GM21529 (cell line): ENCODE data around the gene CYP27C1.
A peak's percentile ranks its signal among the peaks of the same experiment; 100 is the strongest.
"Not testable (repeated sequence)": the region's sequence is repeated elsewhere in the genome, so short reads cannot be mapped to it uniquely, and the experiment has no call there.

Source experiments
- ATAC-seq: cut with Tn5 transposase; IDR thresholded peaks from one replicate; pipeline ENCODE4 v1.9.1; 2021; ENCODE audit not compliant: unreplicated experiment

The CYP27C1 gene

GRCh38 chr2:127172306-127172705 is 47.8 kb downstream of the CYP27C1 start:
- ATAC-seq, result no peak

DNA sequence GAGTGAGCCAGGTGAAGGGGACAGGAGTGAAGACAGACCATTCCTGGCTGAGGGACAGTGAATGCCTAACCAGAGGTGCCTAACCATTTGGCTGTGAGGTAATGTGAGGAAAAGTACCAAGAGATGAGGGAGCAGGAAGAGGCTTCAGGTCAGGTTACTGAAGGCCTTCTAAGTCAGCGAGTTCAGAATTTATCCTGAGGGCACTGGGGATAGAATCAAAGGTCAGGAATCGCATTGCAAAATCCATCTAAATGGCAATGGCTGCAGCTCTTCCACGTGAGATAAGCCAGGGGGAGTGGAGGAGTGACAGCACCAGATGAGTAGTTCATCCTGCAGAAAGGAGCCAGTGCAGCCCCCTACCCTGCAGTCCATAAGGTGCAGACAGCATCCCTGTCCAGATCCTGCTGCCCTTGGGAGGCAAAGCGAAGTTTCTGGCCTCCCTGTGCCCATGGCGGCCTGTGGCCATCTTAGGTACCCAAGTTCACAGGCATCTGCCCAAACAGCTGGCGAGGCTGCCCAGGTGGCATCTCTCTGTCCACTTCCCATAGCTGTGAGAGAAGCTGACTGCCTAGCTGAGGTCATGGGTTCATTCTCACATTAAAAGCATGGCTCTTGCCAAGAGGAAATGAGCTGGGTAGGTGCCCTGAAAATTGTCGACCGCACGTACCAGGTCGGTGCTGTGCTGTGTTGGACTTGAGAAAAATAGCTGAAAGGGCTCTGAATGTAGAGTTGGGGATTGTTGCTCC is 49.5 kb downstream of the CYP27C1 start:
- ATAC-seq, result no peak

- no peak for ATAC-seq
Observed at GRCh38 chr2:127170021-127170420, 50.1 kb downstream of the CYP27C1 start.

GRCh38 chr2:127169066-127169660 is 50.9 kb downstream of the CYP27C1 start:
- no peak for ATAC-seq

DNA sequence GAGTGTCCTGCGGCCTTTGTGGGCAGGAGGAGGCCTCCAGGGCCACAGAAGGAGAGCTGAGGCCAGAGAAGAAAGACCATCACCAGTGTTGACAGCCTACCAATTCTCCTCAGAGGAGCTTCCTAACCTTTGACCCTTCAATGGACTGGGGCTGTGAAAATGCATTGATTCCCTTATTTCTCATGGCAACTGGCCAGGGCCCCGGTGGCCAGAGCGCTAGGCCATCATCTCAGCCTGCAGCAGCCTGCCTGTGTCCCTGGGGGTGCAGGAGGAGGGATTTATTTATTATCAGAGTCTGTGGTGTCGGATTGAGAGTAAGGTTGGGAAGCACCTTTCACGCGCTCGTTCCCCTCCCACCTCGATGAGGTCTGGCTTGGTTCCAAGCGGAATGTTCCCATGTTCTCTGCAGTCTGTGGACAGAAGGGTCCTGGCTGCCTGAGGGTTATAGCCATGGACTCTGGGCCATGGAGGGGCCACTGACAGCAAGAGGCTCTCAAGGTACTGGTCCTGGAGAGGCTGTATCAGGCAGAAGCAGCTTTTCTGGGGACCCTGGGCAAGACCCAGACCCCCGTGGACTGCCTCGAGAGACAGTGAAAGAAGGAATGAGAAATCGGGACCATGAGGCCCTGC is 53.8 kb downstream of the CYP27C1 start:
- ATAC-seq, result no peak

- ATAC-seq, result no peak
Observed at GRCh38 chr2:127165539-127165935, 54.6 kb downstream of the CYP27C1 start.

DNA sequence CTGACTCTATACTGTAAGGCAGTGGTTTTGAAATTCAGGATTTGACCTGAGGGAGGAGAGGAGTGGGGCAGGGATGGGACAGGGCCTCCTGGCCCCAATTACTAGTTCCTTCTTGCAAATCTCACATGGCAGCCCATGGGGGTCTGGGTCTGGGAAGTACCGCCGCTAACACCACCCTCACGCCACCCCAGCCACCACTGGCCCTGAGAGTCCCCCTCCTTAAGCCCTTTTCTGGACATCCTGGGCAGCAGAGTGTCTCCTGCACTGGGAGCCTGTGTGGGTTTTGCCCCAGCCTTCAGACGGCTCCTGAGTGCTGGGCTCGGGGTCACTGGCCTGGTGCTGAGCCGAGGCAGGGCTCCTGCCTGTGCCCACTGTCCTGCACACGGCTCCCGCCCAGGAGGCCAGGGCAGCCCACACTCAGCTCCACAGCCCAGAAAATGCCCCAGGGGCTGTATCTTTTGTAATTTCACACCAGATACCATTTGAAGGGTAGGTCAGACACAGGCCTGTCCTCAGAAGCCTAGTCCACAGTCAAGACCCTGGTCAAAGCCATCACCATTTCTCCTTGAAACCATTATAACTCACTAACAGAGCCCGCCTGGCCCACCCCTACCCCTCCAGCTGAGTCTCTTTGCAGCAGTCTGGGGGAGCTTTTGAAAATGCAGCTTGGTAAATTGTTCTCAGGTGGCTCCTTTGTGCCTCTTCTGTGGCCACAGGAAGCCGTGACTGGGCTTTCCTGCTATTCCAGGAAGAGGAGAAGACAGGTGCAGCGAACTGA is 55.1 kb downstream of the CYP27C1 start:
- no peak for ATAC-seq

DNA sequence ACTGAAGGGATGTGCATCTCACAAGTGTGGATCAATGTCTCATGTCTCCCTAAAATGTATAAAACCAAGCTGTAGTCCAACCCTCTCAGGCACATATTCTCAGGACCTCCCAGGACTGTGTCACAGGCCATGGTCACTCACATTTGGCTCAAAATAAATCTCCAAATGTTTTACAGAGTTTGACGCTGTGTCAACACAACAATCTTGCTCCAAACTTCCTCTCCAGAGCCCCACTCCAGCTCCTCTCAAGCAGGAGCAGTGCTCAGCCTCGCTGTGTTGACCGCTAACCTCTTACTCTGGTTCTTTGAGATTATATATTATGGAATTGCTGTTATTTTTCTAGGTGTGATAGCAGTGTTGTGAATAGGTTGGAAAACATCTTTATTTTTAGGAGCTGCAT is 56.2 kb downstream of the CYP27C1 start:
- ATAC-seq, result no peak

- not testable (repeated sequence) for ATAC-seq
Observed at GRCh38 chr2:127163090-127163406, 57.1 kb downstream of the CYP27C1 start.

- ATAC-seq, result no peak
Observed at GRCh38 chr2:127162261-127163089, 57.6 kb downstream of the CYP27C1 start.

GRCh38 chr2:127161176-127162136 is 58.6 kb downstream of the CYP27C1 start:
- no peak for ATAC-seq

- no peak for ATAC-seq
Observed at GRCh38 chr2:127160676-127161075, 59.4 kb downstream of the CYP27C1 start.

DNA sequence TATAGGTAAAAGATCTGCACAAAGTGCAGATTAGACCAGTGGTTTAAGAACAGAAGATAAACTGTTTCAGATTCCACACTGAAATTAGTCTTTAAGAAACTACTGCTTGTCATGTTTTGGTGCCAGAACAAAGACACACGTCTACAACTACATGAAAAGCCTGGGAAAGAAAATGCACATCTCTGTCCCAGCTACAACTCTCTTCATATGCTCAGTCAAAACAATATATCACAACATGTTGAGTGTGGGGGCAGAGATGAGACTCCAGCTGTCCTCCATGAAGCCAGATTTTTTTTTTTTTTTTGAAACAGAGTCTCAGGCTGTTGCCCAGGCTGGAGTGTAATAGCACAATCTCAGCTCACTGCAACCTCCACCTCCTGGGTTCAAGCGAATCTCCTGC is 60.6 kb downstream of the CYP27C1 start:
- no peak for ATAC-seq

DNA sequence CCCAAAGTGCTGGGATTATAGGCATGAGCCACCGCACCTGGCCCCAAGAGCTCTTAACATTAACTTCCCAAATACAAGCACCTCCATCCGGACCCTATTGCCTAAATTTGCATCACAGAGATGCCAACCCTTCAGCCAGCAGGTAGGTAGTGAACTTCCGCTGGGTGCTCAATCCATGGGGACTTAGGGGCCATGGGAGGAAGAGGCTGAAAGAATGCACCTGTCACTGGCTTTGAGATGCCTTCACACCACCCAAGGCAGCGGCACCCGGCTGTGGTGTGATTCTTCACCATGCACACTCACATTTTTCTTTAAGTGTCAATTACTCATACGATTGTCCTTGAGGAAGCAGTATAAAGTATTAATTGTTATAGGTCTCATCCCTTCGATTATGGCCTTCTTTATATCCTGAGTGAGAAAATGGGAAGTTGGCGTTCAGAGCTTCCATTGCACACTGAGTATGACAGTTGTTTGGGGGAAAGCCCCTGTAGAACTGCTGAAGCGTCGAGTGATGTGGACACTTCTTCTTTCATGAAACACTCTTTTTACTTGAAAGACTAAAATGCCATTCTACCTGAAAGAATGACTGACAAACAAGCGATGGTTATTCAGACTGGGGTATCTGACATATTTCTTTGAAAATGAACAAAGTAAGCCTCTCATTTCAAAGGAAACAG is 61.3 kb downstream of the CYP27C1 start:
- peak; percentile 84 for ATAC-seq

DNA sequence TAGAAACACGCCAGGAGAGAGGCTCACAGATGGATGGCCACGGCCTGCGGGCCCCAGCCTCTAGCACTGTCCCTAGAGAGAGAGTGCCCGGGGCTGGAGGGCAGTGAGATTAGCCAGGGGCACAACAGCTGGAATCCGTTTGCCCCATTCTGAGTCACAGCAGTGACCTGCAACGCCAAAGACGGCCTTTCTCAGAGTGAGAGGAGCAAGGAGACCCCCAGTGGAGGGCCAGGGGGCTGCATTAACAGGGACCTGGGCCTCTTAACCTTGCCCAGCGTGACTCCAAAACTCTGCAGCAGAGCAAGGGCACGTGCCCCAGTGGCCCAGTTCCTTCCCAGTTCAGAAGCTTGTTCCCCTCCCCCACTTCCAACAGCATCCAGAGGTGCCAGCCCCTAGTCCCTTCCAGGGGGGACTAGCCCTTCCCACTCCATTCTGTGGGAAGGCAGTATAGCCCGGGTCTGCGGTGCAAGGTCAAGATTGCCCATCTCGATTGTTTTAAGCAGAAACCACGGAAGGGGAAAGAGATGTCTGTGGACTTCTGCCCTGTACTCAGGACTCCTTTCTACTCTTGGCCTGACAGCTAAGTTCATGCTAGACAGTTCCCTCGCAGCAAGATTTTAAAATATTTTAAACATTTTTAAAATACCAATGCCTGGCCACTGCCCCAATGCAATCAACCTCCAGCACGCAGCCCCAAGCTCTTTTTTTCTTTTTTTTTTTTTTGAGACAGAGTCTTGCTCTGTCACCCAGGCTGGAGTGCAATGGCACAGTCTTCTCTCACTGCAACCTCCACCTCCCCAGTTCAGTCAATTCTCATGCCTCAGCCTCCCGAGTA is 62.2 kb downstream of the CYP27C1 start:
- no peak for ATAC-seq

DNA sequence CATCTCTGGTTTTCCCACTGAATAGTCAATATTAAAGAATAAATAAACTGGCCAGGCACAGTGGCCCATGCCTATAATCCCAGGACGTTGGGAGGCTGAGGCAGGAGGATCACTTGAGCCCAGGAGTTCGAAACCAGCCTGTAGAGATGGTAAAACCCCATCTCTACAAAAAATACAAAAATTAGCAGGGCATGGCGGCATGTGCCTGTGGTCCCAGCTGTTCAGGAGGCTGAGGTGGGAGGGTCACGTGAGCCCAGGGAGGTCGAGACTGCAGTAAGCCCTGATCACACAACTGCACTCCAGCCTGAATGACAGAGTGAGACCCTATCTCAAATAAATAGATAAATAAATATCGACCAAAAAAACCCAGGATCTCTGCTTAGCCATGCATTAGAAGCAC is 63.0 kb downstream of the CYP27C1 start:
- ATAC-seq, result no peak

DNA sequence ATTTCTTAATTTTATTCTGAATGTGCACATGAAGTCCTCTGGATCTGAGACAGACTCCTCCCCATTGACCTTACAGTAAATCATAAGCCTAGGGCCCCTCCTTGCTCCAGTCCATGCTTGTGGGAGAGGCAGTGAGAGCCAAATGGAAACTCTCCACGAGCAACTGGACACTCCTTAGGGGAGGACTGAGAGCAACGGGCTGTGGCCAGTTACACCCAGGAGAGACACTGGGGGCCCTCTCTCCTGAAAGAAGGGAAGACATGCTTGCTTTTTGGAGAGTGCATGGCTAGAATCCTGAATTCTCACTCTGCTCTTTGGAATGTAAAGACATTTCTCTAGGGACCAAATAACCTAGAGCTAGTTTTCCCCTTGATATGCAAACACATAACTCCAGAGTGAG is 64.2 kb downstream of the CYP27C1 start:
- no peak for ATAC-seq

- ATAC-seq, result no peak
Observed at GRCh38 chr2:127155028-127155581, 65.0 kb downstream of the CYP27C1 start.
